HepG2 (cell line): ENCODE results near the gene PHKB. TPM values are rescaled to one million over a fixed set of nuclear protein-coding genes. Genes with fewer than 3 reads are reported as not detected.
A peak's percentile ranks its signal among the peaks of the same experiment; 100 is the strongest.

Source experiments
- FOSL2 ChIP-seq: sonication (generic); formaldehyde crosslinking; IDR thresholded peaks from 2 replicates; pipeline ENCODE4 v1.4.0; 2020; ENCODE audit warnings: missing genetic modification reagents
- GLI4 ChIP-seq: sonication (generic); formaldehyde crosslinking; IDR thresholded peaks from 2 replicates; pipeline ENCODE4 v1.5.1; 2020; ENCODE audit warnings: missing genetic modification reagents, mild to moderate bottlenecking, moderate library complexity, borderline replicate concordance
- HDAC2 ChIP-seq: sonication (generic); formaldehyde crosslinking; IDR thresholded peaks from 2 replicates; pipeline ENCODE4 v1.4.0; 2020; ENCODE audit warnings: missing genetic modification reagents
- JUND ChIP-seq: sonication (generic); formaldehyde crosslinking; IDR thresholded peaks from 2 replicates; pipeline ENCODE4 v1.8.0; 2022; ENCODE audit warnings: mild to moderate bottlenecking, missing genetic modification reagents
- KAT8 ChIP-seq: IDR thresholded peaks from 2 replicates; pipeline ENCODE4 v1.6.1; 2016; ENCODE audit warnings: missing genetic modification reagents, missing compliant biosample characterization
- LCORL ChIP-seq, 2 experiments: fragments of 450-650 bp in 1 of 2; sonication (generic) in 1 of 2; formaldehyde crosslinking in 1 of 2; IDR thresholded peaks; 2 replicates each; pipeline versions ENCODE4 v1.5.0 to v1.6.1; 2017 to 2020; ENCODE audit warnings: antibody characterized with exemption in 1 of 2, missing genetic modification reagents in 1 of 2
- MEIS2 ChIP-seq: sonication (generic); formaldehyde crosslinking; IDR thresholded peaks from 2 replicates; pipeline ENCODE4 v1.9.0; 2021; ENCODE audit warnings: mild to moderate bottlenecking, missing genetic modification reagents
- MIER3 ChIP-seq: IDR thresholded peaks from 2 replicates; pipeline ENCODE4 v1.6.1; 2016; ENCODE audit warnings: missing compliant biosample characterization, borderline replicate concordance
- MYNN ChIP-seq: sonication (generic); formaldehyde crosslinking; IDR thresholded peaks from 2 replicates; pipeline ENCODE4 v1.4.0; 2020; ENCODE audit warnings: mild to moderate bottlenecking, low read depth, missing genetic modification reagents
- RBAK ChIP-seq: sonication (generic); formaldehyde crosslinking; IDR thresholded peaks from 2 replicates; pipeline ENCODE4 v1.5.1; 2020; ENCODE audit warnings: mild to moderate bottlenecking, missing genetic modification reagents
- SIN3A ChIP-seq: IDR thresholded peaks from 2 replicates; pipeline ENCODE4 v1.6.1; 2011; ENCODE audit warnings: low read depth, mild to moderate bottlenecking, control low read depth, low read length, borderline replicate concordance
- SRF ChIP-seq: IDR thresholded peaks from 2 replicates; pipeline ENCODE4 v1.6.1; 2011; ENCODE audit warnings: mild to moderate bottlenecking, low read depth, low read length, moderate library complexity
- TBP ChIP-seq: sonication (generic); formaldehyde crosslinking; IDR thresholded peaks from 2 replicates; pipeline ENCODE4 v1.5.0; 2020; ENCODE audit warnings: missing genetic modification reagents
- YY1 ChIP-seq: IDR thresholded peaks from 2 replicates; pipeline ENCODE4 v1.6.1; 2011; ENCODE audit warnings: low read length, low read depth, moderate library complexity, mild to moderate bottlenecking; ENCODE audit not compliant: insufficient read depth, insufficient replicate concordance
- ZBTB20 ChIP-seq: sonication (generic); formaldehyde crosslinking; IDR thresholded peaks from 2 replicates; pipeline ENCODE4 v1.8.1; 2023; ENCODE audit warnings: missing genetic modification reagents, low read depth, mild to moderate bottlenecking, borderline replicate concordance
- ZNF33B ChIP-seq: sonication (generic); formaldehyde crosslinking; IDR thresholded peaks from 2 replicates; pipeline ENCODE4 v1.5.1; 2020; ENCODE audit warnings: mild to moderate bottlenecking, missing genetic modification reagents
- ZNF558 ChIP-seq: sonication (generic); formaldehyde crosslinking; IDR thresholded peaks from 2 replicates; pipeline ENCODE4 v1.9.0; 2022; ENCODE audit warnings: mild to moderate bottlenecking, missing genetic modification reagents, borderline replicate concordance
- ZNF670 ChIP-seq: sonication (generic); formaldehyde crosslinking; IDR thresholded peaks from 2 replicates; pipeline ENCODE4 v1.8.0; 2022; ENCODE audit warnings: mild to moderate bottlenecking, missing genetic modification reagents, borderline replicate concordance
- ZNF782 ChIP-seq: sonication (generic); formaldehyde crosslinking; IDR thresholded peaks from 2 replicates; pipeline ENCODE4 v1.4.0; 2020; ENCODE audit warnings: missing genetic modification reagents, mild to moderate bottlenecking, borderline replicate concordance
- polyA plus RNA-seq, 8 experiments: library from polyadenylated mRNA; depleted of rRNA in 3 of 8; stranded (reverse) in 7 of 8; unstranded in 1 of 8; fragments of >200 nt; fragmentation: Illumina TruSeq in 4 of 8; extraction: Trizol in 4 of 8; gene quantifications; 2 replicates each; pipeline versions ENCODE4 v1.2.1 to v1.2.3, GENCODE V29; 2011 to 2016; ENCODE audit warnings: low read depth in 4 of 8, missing spikeins in 1 of 8, mixed read lengths in 1 of 8; ENCODE audit not compliant: insufficient read depth in 1 of 8
- total RNA-seq, 5 experiments: library from RNA; depleted of rRNA; stranded (reverse); fragments of >200 nt; fragmentation: Illumina TruSeq; extraction: Trizol; gene quantifications; 2 replicates each; pipeline ENCODE4 v1.2.3, GENCODE V29; 2016; ENCODE audit warnings: low read depth in 1 of 5
- TF ChIP-seq, protein P1 (sequence below): sonication (generic); formaldehyde crosslinking; IDR thresholded peaks from 2 replicates; pipeline ENCODE4 v1.5.0; 2020; ENCODE audit warnings: mild to moderate bottlenecking, missing genetic modification reagents
- TF ChIP-seq, protein P2 (sequence below): sonication (generic); formaldehyde crosslinking; IDR thresholded peaks from 2 replicates; pipeline ENCODE4 v1.8.1; 2023; ENCODE audit warnings: mild to moderate bottlenecking, missing genetic modification reagents
- TF ChIP-seq, protein P3 (sequence below): sonication (generic); formaldehyde crosslinking; IDR thresholded peaks from 2 replicates; pipeline ENCODE4 v1.4.0; 2020; ENCODE audit warnings: mild to moderate bottlenecking, missing genetic modification reagents
- TF ChIP-seq, protein P4 (sequence below): sonication (generic); formaldehyde crosslinking; IDR thresholded peaks from 2 replicates; pipeline ENCODE4 v1.5.0; 2020; ENCODE audit warnings: mild to moderate bottlenecking, missing genetic modification reagents, borderline replicate concordance

Gene PHKB
- total and polyA plus RNA-seq, 2 of the 13 experiments (the other 11 are each of a cell fraction or from before 2014, with no cell fraction given): 66.0 to 80.8 TPM

DNA sequence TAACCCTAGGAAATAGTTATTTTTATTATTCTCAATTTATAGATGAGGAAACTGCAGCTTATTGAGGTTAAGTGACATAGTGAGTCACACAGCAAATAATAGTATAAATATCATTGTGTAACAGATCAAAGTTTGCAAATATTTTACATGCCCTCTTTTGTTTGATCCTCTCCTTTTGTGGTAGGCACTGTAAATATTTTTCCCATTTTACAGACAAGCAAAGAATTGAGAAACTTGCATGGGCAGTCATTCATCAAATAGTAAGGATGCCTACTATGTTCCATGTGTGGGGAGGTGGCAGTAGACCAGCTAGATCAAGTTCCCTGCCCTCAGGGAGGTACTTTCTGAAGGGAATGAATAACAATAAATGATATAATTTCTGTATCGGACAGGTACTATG is 173.0 kb downstream of the PHKB start (continued):
- TF ChIP-seq FOSL2 (CRISPR knock-in tag) (peak; percentile 87), MIER3 (CRISPR knock-in tag) (peak; percentile 70; the same call in 1 of the 2 replicates), HDAC2 (peak; percentile 86), GLI4 (CRISPR knock-in tag) (no peak), SRF (peak; percentile 65; the same call in 1 of the 2 replicates), MEIS2 (peak; percentile 18; the same call in 1 of the 2 replicates), ZNF782 (CRISPR knock-in tag) (no peak), SIN3A (no peak), LCORL (IDR thresholded peaks at IDR 0.05) (no peak), LCORL (CRISPR knock-in tag; IDR thresholded peaks at IDR 0.05) (0 out of 2 replicates have a peak, but pooled peaks have one; percentile 43), ZBTB20 (CRISPR knock-in tag) (no peak), ZNF558 (CRISPR knock-in tag) (no peak), ZNF670 (peak; percentile 56; the same call in 1 of the 2 replicates), ZNF33B (CRISPR knock-in tag) (no peak), RBAK (CRISPR knock-in tag) (no peak), YY1 (no peak), KAT8 (peak; percentile 54), TBP (CRISPR knock-in tag) (no peak), JUND (CRISPR knock-in tag) (peak; percentile 88), MYNN (CRISPR knock-in tag) (no peak)
- TF ChIP-seq, protein P1, sequence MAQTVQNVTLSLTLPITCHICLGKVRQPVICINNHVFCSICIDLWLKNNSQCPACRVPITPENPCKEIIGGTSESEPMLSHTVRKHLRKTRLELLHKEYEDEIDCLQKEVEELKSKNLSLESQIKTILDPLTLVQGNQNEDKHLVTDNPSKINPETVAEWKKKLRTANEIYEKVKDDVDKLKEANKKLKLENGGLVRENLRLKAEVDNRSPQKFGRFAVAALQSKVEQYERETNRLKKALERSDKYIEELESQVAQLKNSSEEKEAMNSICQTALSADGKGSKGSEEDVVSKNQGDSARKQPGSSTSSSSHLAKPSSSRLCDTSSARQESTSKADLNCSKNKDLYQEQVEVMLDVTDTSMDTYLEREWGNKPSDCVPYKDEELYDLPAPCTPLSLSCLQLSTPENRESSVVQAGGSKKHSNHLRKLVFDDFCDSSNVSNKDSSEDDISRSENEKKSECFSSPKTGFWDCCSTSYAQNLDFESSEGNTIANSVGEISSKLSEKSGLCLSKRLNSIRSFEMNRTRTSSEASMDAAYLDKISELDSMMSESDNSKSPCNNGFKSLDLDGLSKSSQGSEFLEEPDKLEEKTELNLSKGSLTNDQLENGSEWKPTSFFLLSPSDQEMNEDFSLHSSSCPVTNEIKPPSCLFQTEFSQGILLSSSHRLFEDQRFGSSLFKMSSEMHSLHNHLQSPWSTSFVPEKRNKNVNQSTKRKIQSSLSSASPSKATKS (CRISPR knock-in tag): no peak
- TF ChIP-seq, protein P2, sequence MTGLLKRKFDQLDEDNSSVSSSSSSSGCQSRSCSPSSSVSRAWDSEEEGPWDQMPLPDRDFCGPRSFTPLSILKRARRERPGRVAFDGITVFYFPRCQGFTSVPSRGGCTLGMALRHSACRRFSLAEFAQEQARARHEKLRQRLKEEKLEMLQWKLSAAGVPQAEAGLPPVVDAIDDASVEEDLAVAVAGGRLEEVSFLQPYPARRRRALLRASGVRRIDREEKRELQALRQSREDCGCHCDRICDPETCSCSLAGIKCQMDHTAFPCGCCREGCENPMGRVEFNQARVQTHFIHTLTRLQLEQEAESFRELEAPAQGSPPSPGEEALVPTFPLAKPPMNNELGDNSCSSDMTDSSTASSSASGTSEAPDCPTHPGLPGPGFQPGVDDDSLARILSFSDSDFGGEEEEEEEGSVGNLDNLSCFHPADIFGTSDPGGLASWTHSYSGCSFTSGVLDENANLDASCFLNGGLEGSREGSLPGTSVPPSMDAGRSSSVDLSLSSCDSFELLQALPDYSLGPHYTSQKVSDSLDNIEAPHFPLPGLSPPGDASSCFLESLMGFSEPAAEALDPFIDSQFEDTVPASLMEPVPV: no peak
- TF ChIP-seq, protein P3, sequence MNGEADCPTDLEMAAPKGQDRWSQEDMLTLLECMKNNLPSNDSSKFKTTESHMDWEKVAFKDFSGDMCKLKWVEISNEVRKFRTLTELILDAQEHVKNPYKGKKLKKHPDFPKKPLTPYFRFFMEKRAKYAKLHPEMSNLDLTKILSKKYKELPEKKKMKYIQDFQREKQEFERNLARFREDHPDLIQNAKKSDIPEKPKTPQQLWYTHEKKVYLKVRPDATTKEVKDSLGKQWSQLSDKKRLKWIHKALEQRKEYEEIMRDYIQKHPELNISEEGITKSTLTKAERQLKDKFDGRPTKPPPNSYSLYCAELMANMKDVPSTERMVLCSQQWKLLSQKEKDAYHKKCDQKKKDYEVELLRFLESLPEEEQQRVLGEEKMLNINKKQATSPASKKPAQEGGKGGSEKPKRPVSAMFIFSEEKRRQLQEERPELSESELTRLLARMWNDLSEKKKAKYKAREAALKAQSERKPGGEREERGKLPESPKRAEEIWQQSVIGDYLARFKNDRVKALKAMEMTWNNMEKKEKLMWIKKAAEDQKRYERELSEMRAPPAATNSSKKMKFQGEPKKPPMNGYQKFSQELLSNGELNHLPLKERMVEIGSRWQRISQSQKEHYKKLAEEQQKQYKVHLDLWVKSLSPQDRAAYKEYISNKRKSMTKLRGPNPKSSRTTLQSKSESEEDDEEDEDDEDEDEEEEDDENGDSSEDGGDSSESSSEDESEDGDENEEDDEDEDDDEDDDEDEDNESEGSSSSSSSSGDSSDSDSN: no peak
- TF ChIP-seq, protein P4, sequence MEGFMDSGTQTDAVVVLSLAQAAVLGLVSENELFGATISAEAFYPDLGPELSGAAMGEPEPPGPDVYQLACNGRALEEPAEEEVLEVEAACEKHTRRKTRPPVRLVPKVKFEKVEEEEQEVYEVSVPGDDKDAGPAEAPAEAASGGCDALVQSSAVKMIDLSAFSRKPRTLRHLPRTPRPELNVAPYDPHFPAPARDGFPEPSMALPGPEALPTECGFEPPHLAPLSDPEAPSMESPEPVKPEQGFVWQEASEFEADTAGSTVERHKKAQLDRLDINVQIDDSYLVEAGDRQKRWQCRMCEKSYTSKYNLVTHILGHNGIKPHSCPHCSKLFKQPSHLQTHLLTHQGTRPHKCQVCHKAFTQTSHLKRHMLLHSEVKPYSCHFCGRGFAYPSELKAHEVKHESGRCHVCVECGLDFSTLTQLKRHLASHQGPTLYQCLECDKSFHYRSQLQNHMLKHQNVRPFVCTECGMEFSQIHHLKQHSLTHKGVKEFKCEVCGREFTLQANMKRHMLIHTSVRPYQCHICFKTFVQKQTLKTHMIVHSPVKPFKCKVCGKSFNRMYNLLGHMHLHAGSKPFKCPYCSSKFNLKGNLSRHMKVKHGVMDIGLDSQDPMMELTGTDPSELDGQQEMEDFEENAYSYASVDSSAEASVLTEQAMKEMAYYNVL (CRISPR knock-in tag): peak; percentile 76; the same call in 1 of the 2 replicates
